GM21723 (cell line): ENCODE data around the gene DYNC2H1.

Experiments used
- ATAC-seq: cut with Tn5 transposase; IDR thresholded peaks from one replicate; pipeline ENCODE4 v1.9.1; 2021; ENCODE audit warnings: mild to moderate bottlenecking, moderate library complexity; ENCODE audit not compliant: unreplicated experiment

DYNC2H1 gene

GRCh38 chr11:103266167-103266831 lies 157.1 kb downstream of the DYNC2H1 start:
- no peak for ATAC-seq

- ATAC-seq: no peak
These were observed 163.7 kb downstream of the DYNC2H1 start for GRCh38 chr11:103272876-103273275.

DNA sequence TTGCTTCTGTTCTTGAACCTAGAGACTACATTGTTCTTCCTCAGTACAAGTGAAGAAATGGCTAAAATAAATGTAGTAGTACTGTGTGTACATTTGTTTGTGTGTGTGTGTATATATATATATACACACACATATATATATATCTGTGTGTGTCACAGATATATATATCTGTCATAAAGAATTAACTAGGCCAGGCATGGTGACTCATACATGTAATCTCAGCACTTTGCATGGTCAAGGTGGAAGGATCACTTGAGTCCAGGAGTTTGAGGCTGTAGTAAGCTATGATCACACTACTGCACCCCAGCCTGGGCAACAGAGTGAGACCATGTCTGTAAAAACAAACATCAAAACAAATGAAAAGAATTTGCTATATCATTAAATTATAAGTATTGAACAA lies 164.8 kb downstream of the DYNC2H1 start:
- ATAC-seq: no peak

- ATAC-seq: no peak
These were observed 170.6 kb downstream of the DYNC2H1 start for GRCh38 chr11:103279821-103280220.

DNA sequence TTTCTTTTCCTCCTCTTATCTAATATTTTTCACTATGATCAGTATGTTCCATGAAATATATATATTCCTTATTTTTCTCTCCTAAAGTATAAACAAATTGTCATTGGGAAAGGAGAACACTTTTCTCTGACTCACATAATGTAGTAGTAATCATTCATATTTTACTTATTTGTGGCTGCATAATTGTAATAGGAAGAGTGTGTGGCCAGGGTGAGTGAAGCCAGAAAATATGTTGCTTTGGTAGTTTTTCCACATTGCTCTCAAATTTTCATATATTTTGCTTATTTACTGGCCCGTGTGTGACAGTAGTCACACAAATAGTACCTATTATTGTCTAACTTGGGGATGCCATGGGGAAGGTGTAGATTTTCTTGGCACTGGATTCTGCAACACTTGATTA lies 172.1 kb downstream of the DYNC2H1 start:
- ATAC-seq: no peak

DNA sequence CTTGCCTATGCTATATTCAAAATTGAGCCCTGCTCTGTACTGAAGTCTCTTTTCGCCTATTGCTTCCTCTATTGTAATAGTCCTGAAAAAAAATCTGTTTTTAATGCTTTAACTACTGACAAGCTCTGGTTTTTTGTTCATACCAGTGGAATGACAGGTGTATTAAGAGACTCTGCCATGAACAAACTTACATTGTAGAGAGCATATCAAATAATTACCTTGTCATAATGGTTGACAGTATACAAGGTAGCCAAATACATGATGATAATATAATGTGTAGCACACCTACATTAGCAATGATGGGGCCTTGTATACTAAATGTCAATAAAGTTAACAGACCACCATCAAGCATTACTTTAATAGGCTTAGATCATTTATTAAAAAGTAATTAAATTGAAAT lies 175.0 kb downstream of the DYNC2H1 start:
- no peak for ATAC-seq

- no peak for ATAC-seq
These were observed 185.3 kb downstream of the DYNC2H1 start for GRCh38 chr11:103294516-103294915.

DNA sequence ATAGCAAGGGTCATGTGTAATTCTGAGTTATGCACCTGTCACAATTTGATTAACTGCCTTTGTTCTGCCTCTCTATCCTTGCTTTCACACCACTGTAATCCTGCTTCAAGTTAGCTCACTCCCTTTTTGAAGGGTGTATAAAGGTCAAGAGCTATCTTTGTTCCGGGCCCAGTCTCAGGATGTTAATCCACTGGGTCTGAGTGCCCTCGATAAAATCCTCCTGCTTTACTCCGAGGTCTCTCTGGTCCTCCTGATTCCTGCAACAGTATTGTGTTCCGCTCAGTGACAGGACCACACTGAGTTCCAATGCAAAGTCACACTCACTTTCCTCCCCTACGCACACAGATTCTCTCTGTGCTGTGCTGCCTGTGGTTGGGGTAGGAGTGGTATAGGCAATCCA lies 186.5 kb downstream of the DYNC2H1 start:
- ATAC-seq: no peak

- ATAC-seq: no peak
These were observed 188.7 kb downstream of the DYNC2H1 start for GRCh38 chr11:103297900-103298299.

GRCh38 chr11:103315248-103315647 lies 206.0 kb downstream of the DYNC2H1 start:
- no peak for ATAC-seq

GRCh38 chr11:103317118-103317517 lies 207.9 kb downstream of the DYNC2H1 start:
- ATAC-seq: no peak

DNA sequence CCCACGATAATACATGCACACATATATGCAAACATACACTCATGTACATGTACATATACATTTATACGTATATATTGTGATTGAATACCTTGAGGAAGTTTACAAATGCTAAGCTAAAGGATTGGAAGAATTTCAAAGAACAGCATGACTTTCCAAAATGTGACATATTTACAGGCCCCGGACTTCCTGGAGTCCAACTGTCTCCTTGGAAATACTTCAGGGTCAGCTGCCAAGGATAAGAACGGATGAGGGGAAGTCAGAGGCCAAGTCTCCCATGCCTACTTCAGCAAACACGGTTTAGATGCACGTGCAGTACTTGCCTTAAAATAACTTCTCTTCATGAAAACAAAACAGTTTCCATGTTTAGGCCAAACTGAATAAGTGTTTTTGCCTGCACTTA lies 213.6 kb downstream of the DYNC2H1 start:
- ATAC-seq: no peak

- peak; percentile 9 for ATAC-seq
These were observed 216.5 kb downstream of the DYNC2H1 start for GRCh38 chr11:103325686-103326069.

DNA sequence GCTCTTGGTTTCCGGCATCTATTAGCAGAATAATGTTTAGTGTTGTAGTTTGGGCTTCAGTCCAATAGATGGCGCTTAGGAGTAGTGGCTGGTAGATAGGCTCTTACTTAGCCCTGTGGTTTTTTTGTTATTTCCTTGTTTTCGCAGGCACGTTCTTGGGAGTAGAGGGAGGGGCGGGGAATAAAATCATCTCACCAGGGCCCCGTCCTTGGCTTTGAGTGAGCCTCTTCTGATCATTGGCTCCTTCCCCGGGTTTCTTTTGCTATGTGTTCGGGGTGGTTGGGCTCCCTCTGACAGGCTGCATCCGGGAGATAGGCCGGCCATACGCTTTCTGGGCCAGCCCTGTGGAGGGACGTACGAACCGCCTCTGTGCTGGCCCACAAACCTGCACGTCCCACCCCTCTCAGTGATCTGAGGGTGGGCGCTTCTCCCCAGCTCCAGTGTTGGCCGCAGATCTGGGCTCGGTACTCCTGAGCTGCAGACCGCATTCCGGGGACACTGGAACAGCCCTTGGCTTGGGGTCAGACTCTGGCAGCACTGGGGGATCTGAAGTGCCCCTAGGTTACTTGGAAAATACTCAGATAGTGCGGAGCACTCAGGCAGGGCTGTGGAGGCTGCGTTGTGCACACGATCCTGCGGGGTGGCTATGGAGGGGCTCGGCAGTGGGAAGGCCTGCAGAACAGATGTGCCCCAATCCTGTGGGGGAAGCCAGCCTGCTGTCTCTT lies 217.0 kb downstream of the DYNC2H1 start:
- ATAC-seq: peak; percentile 98

DNA sequence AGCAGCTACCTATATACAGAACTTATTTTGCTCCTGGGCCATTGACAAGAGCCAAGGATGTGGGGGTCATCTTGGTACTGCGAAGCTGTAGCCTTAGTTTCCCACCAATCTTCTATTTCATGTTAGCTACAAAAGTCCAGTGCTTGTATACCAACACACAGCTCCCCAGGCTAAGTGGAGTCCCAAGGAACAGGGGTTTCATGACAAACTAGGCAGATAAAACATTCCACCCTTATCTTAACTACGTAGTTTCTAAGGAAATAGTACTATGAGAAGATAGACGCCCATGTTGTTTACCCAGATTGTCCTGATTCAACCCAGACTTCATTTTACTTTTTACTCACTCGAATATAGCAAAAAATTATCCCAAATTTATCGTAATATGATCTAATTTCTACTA lies 218.5 kb downstream of the DYNC2H1 start:
- ATAC-seq: no peak

GRCh38 chr11:103332409-103332808 lies 223.2 kb downstream of the DYNC2H1 start:
- no peak for ATAC-seq

- no peak for ATAC-seq
These were observed 229.6 kb downstream of the DYNC2H1 start for GRCh38 chr11:103338621-103339484.

- no peak for ATAC-seq
These were observed 230.2 kb downstream of the DYNC2H1 start for GRCh38 chr11:103339485-103339857.

GRCh38 chr11:103340956-103341355 lies 231.7 kb downstream of the DYNC2H1 start:
- no peak for ATAC-seq

DNA sequence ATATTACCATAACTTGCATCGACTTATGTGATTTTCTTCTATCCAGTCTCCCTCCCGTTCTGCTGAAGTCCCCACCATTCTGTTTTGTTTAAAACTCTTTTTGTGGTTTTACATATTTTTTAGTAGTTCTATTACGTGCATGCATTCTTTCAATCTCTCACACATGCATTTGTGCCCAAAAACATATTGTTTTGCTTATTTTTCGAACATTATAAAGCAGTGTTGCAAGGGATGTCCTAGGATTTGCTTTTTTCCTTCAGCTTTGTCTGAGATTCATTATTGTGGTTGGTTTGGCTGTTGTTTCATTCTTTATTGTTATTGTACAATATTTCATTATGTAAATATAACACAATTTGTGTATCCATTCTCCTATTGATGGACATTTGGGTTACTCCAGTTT lies 235.7 kb downstream of the DYNC2H1 start:
- ATAC-seq: no peak

GRCh38 chr11:103349595-103349994 lies 240.4 kb downstream of the DYNC2H1 start:
- ATAC-seq: no peak

- ATAC-seq: no peak
These were observed 245.4 kb downstream of the DYNC2H1 start for GRCh38 chr11:103354656-103355055.
